Keratinocyte (primary cell): ENCODE measurements around the gene RAB8B. TPM values are rescaled to one million over a fixed set of nuclear protein-coding genes. Genes with fewer than 3 reads are reported as not detected.

ENCODE experiments used
- DNase-seq: peaks from one replicate; pipeline ENCODE4 v3.0.0-alpha.2; 2011; ENCODE audit warnings: low read depth, missing footprints, low spot score
- FAIRE-seq: peaks from 2 replicates; lab custom pipeline; 2011; peaks lifted over from hg19 to GRCh38; lab: Jason Lieb, UNC
- H2AFZ ChIP-seq: 2 replicates; pipeline ENCODE4 v1.6.0; 2012; ENCODE audit warnings: low read length, control low read depth, inconsistent platforms; ENCODE audit not compliant: control insufficient read depth
- H3K27ac ChIP-seq: 2 replicates; pipeline ENCODE4 v1.5.1; 2011; ENCODE audit warnings: low read length; ENCODE audit not compliant: control insufficient read depth, insufficient read depth
- H3K27me3 ChIP-seq: 3 replicates; pipeline ENCODE4 v1.6.0; 2011; ENCODE audit warnings: low read length; ENCODE audit not compliant: control insufficient read depth, insufficient read depth; ENCODE audit errors: extremely low read depth
- H3K36me3 ChIP-seq, 2 experiments: 2 replicates in 1 of 2; 3 replicates in 1 of 2; pipeline ENCODE4 v1.5.1; 2011; ENCODE audit warnings: low read length in 2 of 2, mild to moderate bottlenecking in 1 of 2; ENCODE audit not compliant: control insufficient read depth in 2 of 2, insufficient read depth in 2 of 2; ENCODE audit errors: extremely low read depth in 1 of 2
- H3K4me1 ChIP-seq: 3 replicates; pipeline ENCODE4 v1.5.1; 2011; ENCODE audit warnings: low read length; ENCODE audit not compliant: control insufficient read depth, insufficient read depth; ENCODE audit errors: extremely low read depth
- H3K4me2 ChIP-seq: 3 replicates; pipeline ENCODE4 v1.6.0; 2011; ENCODE audit warnings: low read depth, low read length; ENCODE audit not compliant: control insufficient read depth, insufficient read depth; ENCODE audit errors: extremely low read depth
- H3K4me3 ChIP-seq, 3 experiments: fragments of 200-600 bp in 1 of 3; sonication (generic) in 1 of 3; 2 replicates in 2 of 3; 3 replicates in 1 of 3; pipeline ENCODE4 v1.5.1; 2011 to 2016; ENCODE audit warnings: low read length in 3 of 3, mild to moderate bottlenecking in 3 of 3, control low read depth in 2 of 3, inconsistent platforms in 1 of 3, low read depth in 1 of 3, mixed read lengths in 1 of 3, mixed run types in 1 of 3, moderate library complexity in 1 of 3; ENCODE audit not compliant: control insufficient read depth in 2 of 3, insufficient read depth in 2 of 3; ENCODE audit errors: extremely low read depth in 1 of 3
- H3K79me2 ChIP-seq: 2 replicates; pipeline ENCODE4 v1.6.0; 2012; ENCODE audit warnings: low read length; ENCODE audit not compliant: control insufficient read depth, insufficient read depth
- H3K9ac ChIP-seq: 3 replicates; pipeline ENCODE4 v1.6.0; 2011; ENCODE audit warnings: low read length; ENCODE audit not compliant: control insufficient read depth, insufficient read depth; ENCODE audit errors: extremely low read depth
- H3K9me1 ChIP-seq: 3 replicates; pipeline ENCODE4 v1.6.0; 2011; ENCODE audit warnings: low read length; ENCODE audit not compliant: control insufficient read depth, insufficient read depth; ENCODE audit errors: extremely low read depth
- H3K9me3 ChIP-seq: 2 replicates; pipeline ENCODE4 v1.5.1; 2012; ENCODE audit warnings: low read depth, low read length; ENCODE audit not compliant: control insufficient read depth
- H4K20me1 ChIP-seq: 3 replicates; pipeline ENCODE4 v1.6.0; 2011; ENCODE audit warnings: low read length; ENCODE audit not compliant: control insufficient read depth, insufficient read depth; ENCODE audit errors: extremely low read depth
- CTCF ChIP-seq, 3 experiments: IDR thresholded peaks in 1 of 3; conservative IDR thresholded peaks in 1 of 3; optimal IDR thresholded peaks in 1 of 3; 2 replicates in 2 of 3; 3 replicates in 1 of 3; pipeline versions ENCODE3 to v1.5.1; 2011; ENCODE audit warnings: low read length in 3 of 3, mild to moderate bottlenecking in 3 of 3, moderate library complexity in 2 of 3, control low read depth in 1 of 3, inconsistent platforms in 1 of 3; ENCODE audit not compliant: insufficient read depth in 2 of 3; ENCODE audit errors: extremely low read depth in 1 of 3
- EZH2 ChIP-seq: IDR thresholded peaks from one replicate; pipeline ENCODE4 v1.6.1; 2012; ENCODE audit warnings: inconsistent platforms, mild to moderate bottlenecking, low read length, moderate library complexity
- dilution Hi-C: fragments of 300-500 bp; cut with MboI; formaldehyde crosslinking; loops from one replicate; pipeline ENCODE4 v1.7.0; 2020; ENCODE audit warnings: low sequenced_read_pairs; ENCODE audit not compliant: extremely low pct_ligation_motif_present
- polyA plus RNA-seq, 5 experiments: library from polyadenylated mRNA; depleted of rRNA in 3 of 5; stranded (reverse) in 3 of 5; stranded (forward) in 1 of 5; unstranded in 1 of 5; fragments of >200 nt; gene quantifications; 1 replicate in 1 of 5; 2 replicates in 3 of 5; 3 replicates in 1 of 5; pipeline versions ENCODE4 v1.2.1 to v1.2.3, GENCODE V29; 2011 to 2012; ENCODE audit warnings: missing spikeins in 2 of 5, low read depth in 1 of 5, low replicate concordance in 1 of 5

RAB8B gene
- polyA plus RNA-seq, 1 donor (not counting 4 experiments of a cell fraction or from before 2014, with no cell fraction given), result 31.2 TPM

- FAIRE-seq (no peak), DNase-seq (no peak)
- H3K27ac ChIP-seq, result no peak overlapping the region
- dilution Hi-C loops, result no loop called here
- no peak overlapping the region for H2AFZ ChIP-seq
- peaks cover 0 to 4% of the 10 kb centered on the region in 2 experiments for H3K36me3 ChIP-seq
- no peaks in the 10 kb centered on the region for H3K27me3 ChIP-seq
- no peak overlapping the region for H3K4me3 ChIP-seq
- no peaks in the 10 kb centered on the region for H3K4me1 ChIP-seq
- H3K79me2 ChIP-seq, result no peaks in the 10 kb centered on the region
- no peaks in the 10 kb centered on the region for H3K9me1 ChIP-seq
- H4K20me1 ChIP-seq, result no peaks in the 10 kb centered on the region
- no peak overlapping the region for H3K9ac ChIP-seq
- H3K4me2 ChIP-seq, result no peak overlapping the region
- no peak for TF ChIP-seq EZH2
- TF ChIP-seq CTCF (optimal IDR thresholded peaks at IDR 0.05 in 1 of 3, IDR thresholded peaks at IDR 0.05 in 1 of 3, conservative IDR thresholded peaks at IDR 0.05 in 1 of 3; ENCODE audit: extremely low read depth in 1 of 3, insufficient read depth in 2 of 3, low read length in 3 of 3), result no peak
- no peaks in the 10 kb centered on the region for H3K9me3 ChIP-seq
Measured at GRCh38 chr15:63145426-63145825, 44.0 kb upstream of the RAB8B start.

GRCh38 chr15:63146684-63147083, 42.7 kb upstream of the RAB8B start:
- Histone ChIP-seq H3K9ac (no peak overlapping the region), H4K20me1 (no peaks in the 10 kb centered on the region), H3K4me1 (no peaks in the 10 kb centered on the region), H2AFZ (no peak overlapping the region), H3K9me3 (no peaks in the 10 kb centered on the region), H3K4me3 (no peak overlapping the region), H3K27me3 (no peaks in the 10 kb centered on the region), H3K79me2 (no peaks in the 10 kb centered on the region), H3K27ac (no peak overlapping the region), H3K9me1 (no peaks in the 10 kb centered on the region), H3K4me2 (no peak overlapping the region), H3K36me3 (peaks cover 0 to 4% of the 10 kb centered on the region in 2 experiments)
- DNase-seq (no peak), FAIRE-seq (no peak)
- TF ChIP-seq EZH2 (no peak), CTCF (optimal IDR thresholded peaks at IDR 0.05 in 1 of 3, IDR thresholded peaks at IDR 0.05 in 1 of 3, conservative IDR thresholded peaks at IDR 0.05 in 1 of 3; ENCODE audit: extremely low read depth in 1 of 3, insufficient read depth in 2 of 3, low read length in 3 of 3) (peak in 1 of 3 experiments; percentile 9)
- dilution Hi-C loops, result no loop called here
